Astrocyte (in vitro differentiated cells and primary cell): ENCODE data around the gene S100A16. TPM values are rescaled to one million over a fixed set of nuclear protein-coding genes. Genes with fewer than 3 reads are reported as not detected.
"Not testable (repeated sequence)": the region's sequence is repeated elsewhere in the genome, so short reads cannot be mapped to it uniquely, and the experiment has no call there.

ENCODE experiments used
- DNase-seq: peaks from one replicate; pipeline ENCODE4 v3.0.0-alpha.2; 2010; ENCODE audit warnings: low read depth
- FAIRE-seq: peaks from 2 replicates; lab custom pipeline; 2011; peaks lifted over from hg19 to GRCh38; lab: Jason Lieb, UNC
- H2AFZ ChIP-seq: 2 replicates; pipeline ENCODE4 v1.6.0; 2012; ENCODE audit warnings: low read depth, low read length, inconsistent platforms
- H3K27ac ChIP-seq: 2 replicates; pipeline ENCODE4 v1.5.1; 2011; ENCODE audit warnings: low read depth, low read length, inconsistent platforms
- H3K27me3 ChIP-seq: 2 replicates; pipeline ENCODE4 v1.6.0; 2011; ENCODE audit warnings: low read length, inconsistent platforms; ENCODE audit not compliant: insufficient read depth
- H3K36me3 ChIP-seq: 2 replicates; pipeline ENCODE4 v1.5.1; 2011; ENCODE audit warnings: low read length, inconsistent platforms; ENCODE audit not compliant: insufficient read depth
- H3K4me1 ChIP-seq: 2 replicates; pipeline ENCODE4 v1.5.1; 2011; ENCODE audit warnings: low read length, inconsistent platforms; ENCODE audit not compliant: insufficient read depth
- H3K4me2 ChIP-seq: 2 replicates; pipeline ENCODE4 v1.6.0; 2012; ENCODE audit warnings: low read length, inconsistent platforms
- H3K4me3 ChIP-seq: 2 replicates; pipeline ENCODE4 v1.5.1; 2011; ENCODE audit warnings: low read depth, mild to moderate bottlenecking, low read length, inconsistent platforms; ENCODE audit not compliant: insufficient read depth
- H3K79me2 ChIP-seq: 2 replicates; pipeline ENCODE4 v1.6.0; 2012; ENCODE audit warnings: mild to moderate bottlenecking, low read length, inconsistent platforms; ENCODE audit not compliant: insufficient read depth
- H3K9ac ChIP-seq: 2 replicates; pipeline ENCODE4 v1.6.0; 2012; ENCODE audit warnings: mild to moderate bottlenecking, low read length, inconsistent platforms
- H3K9me3 ChIP-seq: 2 replicates; pipeline ENCODE4 v1.5.1; 2012; ENCODE audit warnings: low read depth, mild to moderate bottlenecking, low read length, inconsistent platforms; ENCODE audit not compliant: insufficient read depth
- H4K20me1 ChIP-seq: 2 replicates; pipeline ENCODE4 v1.6.0; 2012; ENCODE audit warnings: low read length, inconsistent platforms; ENCODE audit not compliant: insufficient read depth
- H3K27ac Mint-ChIP-seq: one replicate; pipeline ENCODE4 v1.8.0; 2021; ENCODE audit warnings: mild to moderate bottlenecking, mixed read lengths; ENCODE audit not compliant: unreplicated experiment
- H3K27me3 Mint-ChIP-seq: one replicate; pipeline ENCODE4 v1.8.0; 2021; ENCODE audit warnings: low read depth, mixed read lengths; ENCODE audit not compliant: unreplicated experiment
- H3K36me3 Mint-ChIP-seq: one replicate; pipeline ENCODE4 v1.8.0; 2021; ENCODE audit warnings: low read depth, mixed read lengths; ENCODE audit not compliant: unreplicated experiment
- H3K4me1 Mint-ChIP-seq: one replicate; pipeline ENCODE4 v1.8.0; 2021; ENCODE audit warnings: low read depth, mixed read lengths; ENCODE audit not compliant: unreplicated experiment
- H3K4me3 Mint-ChIP-seq: one replicate; pipeline ENCODE4 v1.8.0; 2021; ENCODE audit warnings: mild to moderate bottlenecking, moderate library complexity, mixed read lengths; ENCODE audit not compliant: unreplicated experiment
- H3K9me3 Mint-ChIP-seq: one replicate; pipeline ENCODE4 v1.8.0; 2021; ENCODE audit warnings: mild to moderate bottlenecking, mixed read lengths; ENCODE audit not compliant: unreplicated experiment
- CTCF ChIP-seq: IDR thresholded peaks from 2 replicates; pipeline ENCODE4 v1.5.1; 2011; ENCODE audit warnings: low read depth, mild to moderate bottlenecking, inconsistent platforms, low read length, moderate library complexity; ENCODE audit not compliant: insufficient read depth
- EZH2 ChIP-seq: IDR thresholded peaks from 2 replicates; pipeline ENCODE4 v1.6.1; 2012; ENCODE audit warnings: mild to moderate bottlenecking, low read length, inconsistent platforms; ENCODE audit not compliant: insufficient read depth
- total RNA-seq: library from RNA; stranded (reverse); gene quantifications from 2 replicates; pipeline ENCODE4 v1.2.1, GENCODE V29; 2021

S100A16 gene
- total RNA-seq, 1 donor from 2014 or later: 54.4 TPM

DNA sequence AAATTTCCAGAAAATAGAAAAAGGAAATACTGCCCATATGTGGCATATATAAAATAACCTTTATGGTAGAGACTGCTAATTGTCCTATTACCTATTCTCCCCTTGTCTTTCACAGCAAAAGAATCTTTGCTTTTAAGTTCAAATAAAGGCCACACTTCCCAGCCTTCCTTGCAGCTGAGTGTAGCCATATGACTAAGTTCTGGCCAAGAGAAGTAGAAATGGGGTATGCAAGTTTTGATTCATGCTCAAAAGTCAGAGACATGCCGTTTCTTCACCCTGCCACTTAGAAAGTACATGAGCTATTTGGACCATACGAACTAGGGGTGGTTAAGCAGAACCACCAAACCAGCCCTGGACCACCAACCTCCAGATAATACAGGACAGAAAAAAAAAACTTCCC is 29.0 kb downstream of the S100A16 start:
- Histone ChIP-seq H3K36me3 (no peaks in the 10 kb centered on the region), H3K9ac (no peak overlapping the region), H3K4me1 (peaks cover 7% of the 10 kb centered on the region), H3K4me3 (no peak overlapping the region), H3K27me3 (no peaks in the 10 kb centered on the region), H3K9me3 (no peaks in the 10 kb centered on the region), H3K4me2 (no peak overlapping the region), H4K20me1 (no peaks in the 10 kb centered on the region), H3K79me2 (no peaks in the 10 kb centered on the region), H3K27ac (no peak overlapping the region), H2AFZ (no peak overlapping the region)
- no peak overlapping the region for H3K27ac Mint-ChIP-seq
- no peaks in the 10 kb centered on the region for H3K9me3 Mint-ChIP-seq
- no peaks in the 10 kb centered on the region for H3K27me3 Mint-ChIP-seq
- peaks cover 3% of the 10 kb centered on the region for H3K4me1 Mint-ChIP-seq
- no peaks in the 10 kb centered on the region for H3K36me3 Mint-ChIP-seq
- H3K4me3 Mint-ChIP-seq: no peak overlapping the region
- DNase-seq: peak; percentile 41
- TF ChIP-seq EZH2 (no peak), CTCF (no peak)
- FAIRE-seq: no peak

GRCh38 chr1:153583514-153583913 is 29.4 kb downstream of the S100A16 start:
- not testable (repeated sequence) for H3K79me2 ChIP-seq, H3K36me3 ChIP-seq, FAIRE-seq, H3K36me3 Mint-ChIP-seq, H3K4me2 ChIP-seq, H3K4me3 Mint-ChIP-seq, H3K4me3 ChIP-seq, H3K4me1 ChIP-seq, H2AFZ ChIP-seq, H3K27ac Mint-ChIP-seq, DNase-seq, H3K27me3 ChIP-seq, H3K27me3 Mint-ChIP-seq, H3K4me1 Mint-ChIP-seq, H3K9me3 ChIP-seq, H3K27ac ChIP-seq, H3K9me3 Mint-ChIP-seq, H3K9ac ChIP-seq, H4K20me1 ChIP-seq

GRCh38 chr1:153582836-153583235 is 30.1 kb downstream of the S100A16 start:
- not testable (repeated sequence) for H4K20me1 ChIP-seq, H3K9me3 Mint-ChIP-seq, H3K9me3 ChIP-seq, H3K36me3 Mint-ChIP-seq, H3K4me3 ChIP-seq, FAIRE-seq, H3K27ac Mint-ChIP-seq, H3K9ac ChIP-seq, H3K79me2 ChIP-seq, H3K27me3 Mint-ChIP-seq, H3K4me3 Mint-ChIP-seq, H3K36me3 ChIP-seq, H3K4me2 ChIP-seq, H3K4me1 ChIP-seq, DNase-seq, H2AFZ ChIP-seq, H3K27ac ChIP-seq, H3K27me3 ChIP-seq
- peaks cover 14% of the 10 kb centered on the region for H3K4me1 Mint-ChIP-seq

- no peak for DNase-seq
- Histone ChIP-seq H3K79me2 (no peaks in the 10 kb centered on the region), H3K36me3 (no peaks in the 10 kb centered on the region), H3K27ac (no peak overlapping the region), H3K4me2 (peak overlapping the region; percentile 9), H3K9ac (no peak overlapping the region), H3K27me3 (no peaks in the 10 kb centered on the region), H3K4me1 (peaks cover 2% of the 10 kb centered on the region), H4K20me1 (no peaks in the 10 kb centered on the region), H3K9me3 (no peaks in the 10 kb centered on the region), H2AFZ (no peak overlapping the region), H3K4me3 (no peak overlapping the region)
- Mint-ChIP-seq H3K27ac (peak overlapping the region; percentile 78), H3K4me1 (peaks cover 14% of the 10 kb centered on the region), H3K9me3 (peaks cover under 1% of the 10 kb centered on the region), H3K36me3 (no peaks in the 10 kb centered on the region), H3K4me3 (no peak overlapping the region), H3K27me3 (no peaks in the 10 kb centered on the region)
- no peak for FAIRE-seq
- TF ChIP-seq CTCF: no peak
- no peak for TF ChIP-seq EZH2
These were observed 34.0 kb downstream of the S100A16 start for GRCh38 chr1:153578936-153579335.
